IMR-90 (cell line): ENCODE results near the gene GNB1L. TPM values are rescaled to one million over a fixed set of nuclear protein-coding genes. Genes with fewer than 3 reads are reported as not detected.

Source experiments
- ATAC-seq: fragments of 200-7000 bp; cut with Tn5 transposase; 2 replicates; pipeline ENCODE4 v1.9.1; 2020; ENCODE audit warnings: low read depth, mild to moderate bottlenecking, moderate library complexity
- BruUV-seq: library from RNA; stranded (reverse); fragments of 400-500 nt; replicated peaks from 2 replicates; lab custom pipeline; 2021; lab: Mats Ljungman, UMichigan
- CTCF ChIA-PET: fragments of 300-600 bp; formaldehyde crosslinking; extraction: SDS; loops from one replicate; lab custom pipeline; 2021; ENCODE audit warnings: antibody characterized with exemption; lab: Yijun Ruan, JAX
- POLR2A ChIA-PET: fragments of 300-600 bp; sonication (Branson Sonifier 250); formaldehyde crosslinking; loops from one replicate; lab custom pipeline; 2022; ENCODE audit warnings: antibody characterized with exemption; ENCODE audit not compliant: unreplicated experiment; lab: Charles Lee
- DNase-seq: peaks from one replicate; pipeline ENCODE4 v3.0.0; 2013
- H2AFZ ChIP-seq: replicated peaks from 2 replicates; pipeline ENCODE3; 2013; ENCODE audit warnings: low read length, mild to moderate bottlenecking; ENCODE audit not compliant: poor library complexity
- H2AK5ac ChIP-seq: 2 replicates; pipeline ENCODE4 v1.6.1; 2013; ENCODE audit warnings: low read depth, low read length, inconsistent platforms
- H2AK9ac ChIP-seq: replicated peaks from 2 replicates; pipeline ENCODE3; 2013; ENCODE audit warnings: mild to moderate bottlenecking, low read depth, low read length, moderate library complexity; ENCODE audit not compliant: poor library complexity
- H2BK120ac ChIP-seq: 2 replicates; pipeline ENCODE4 v1.6.1; 2013; ENCODE audit warnings: low read depth, low read length, inconsistent platforms
- H2BK15ac ChIP-seq: 3 replicates; pipeline ENCODE4 v1.6.1; 2013; ENCODE audit warnings: low read depth, low read length, inconsistent platforms
- H2BK20ac ChIP-seq: 2 replicates; pipeline ENCODE4 v1.6.1; 2013; ENCODE audit warnings: low read depth, mild to moderate bottlenecking, inconsistent platforms, low read length, moderate library complexity
- H2BK5ac ChIP-seq: 2 replicates; pipeline ENCODE4 v1.6.1; 2013; ENCODE audit warnings: mild to moderate bottlenecking, low read depth, low read length, inconsistent platforms; ENCODE audit not compliant: poor library complexity, severe bottlenecking
- H3K14ac ChIP-seq: replicated peaks from 2 replicates; pipeline ENCODE4 v1.6.1; 2013; ENCODE audit warnings: low read depth, low read length, inconsistent platforms
- H3K18ac ChIP-seq: 2 replicates; pipeline ENCODE4 v1.6.1; 2013; ENCODE audit warnings: low read depth, low read length, control low read depth
- H3K23ac ChIP-seq: 2 replicates; pipeline ENCODE4 v1.6.1; 2013; ENCODE audit warnings: low read depth, low read length, inconsistent platforms
- H3K27ac ChIP-seq: 2 replicates; pipeline ENCODE4 v1.5.1; 2013; ENCODE audit warnings: mild to moderate bottlenecking, control low read depth, low read length; ENCODE audit not compliant: insufficient read depth
- H3K27me3 ChIP-seq: 2 replicates; pipeline ENCODE4 v1.6.1; 2013; ENCODE audit warnings: low read length; ENCODE audit not compliant: control insufficient read depth, insufficient read depth
- H3K36me3 ChIP-seq: 2 replicates; pipeline ENCODE4 v1.6.1; 2013; ENCODE audit warnings: low read length, mixed read lengths; ENCODE audit not compliant: control insufficient read depth, insufficient read depth
- H3K4ac ChIP-seq: 2 replicates; pipeline ENCODE4 v1.6.1; 2013; ENCODE audit warnings: low read depth, low read length, inconsistent platforms
- H3K4me1 ChIP-seq: 2 replicates; pipeline ENCODE4 v1.6.1; 2013; ENCODE audit warnings: low read length, mixed read lengths; ENCODE audit not compliant: control insufficient read depth, insufficient read depth
- H3K4me2 ChIP-seq: 2 replicates; pipeline ENCODE4 v1.6.1; 2013; ENCODE audit warnings: low read depth, mild to moderate bottlenecking, control low read depth, low read length, moderate library complexity
- H3K4me3 ChIP-seq: 2 replicates; pipeline ENCODE4 v1.5.1; 2013; ENCODE audit warnings: low read depth, mild to moderate bottlenecking, control low read depth, low read length, moderate library complexity; ENCODE audit not compliant: insufficient read depth
- H3K56ac ChIP-seq: 2 replicates; pipeline ENCODE4 v1.6.1; 2013; ENCODE audit warnings: low read length, inconsistent platforms; ENCODE audit not compliant: insufficient read depth; ENCODE audit errors: extremely low read depth
- H3K79me1 ChIP-seq, 2 experiments: 2 replicates each; pipeline ENCODE4 v1.6.1; 2013; ENCODE audit warnings: low read length in 2 of 2, inconsistent platforms in 1 of 2, low read depth in 1 of 2
- H3K9ac ChIP-seq: 2 replicates; pipeline ENCODE4 v1.6.1; 2013; ENCODE audit warnings: low read depth, low read length, control low read depth
- H3K9me1 ChIP-seq: 2 replicates; pipeline ENCODE4 v1.6.1; 2013; ENCODE audit warnings: low read length, inconsistent platforms; ENCODE audit not compliant: insufficient read depth
- H3K9me3 ChIP-seq: 2 replicates; pipeline ENCODE4 v1.6.1; 2013; ENCODE audit warnings: low read length; ENCODE audit not compliant: control insufficient read depth, insufficient read depth
- H4K20me1 ChIP-seq: 2 replicates; pipeline ENCODE4 v1.6.1; 2013; ENCODE audit warnings: low read length, inconsistent platforms; ENCODE audit not compliant: insufficient read depth
- H4K5ac ChIP-seq: 2 replicates; pipeline ENCODE4 v1.6.1; 2013; ENCODE audit warnings: mild to moderate bottlenecking, low read depth, low read length, control low read depth
- H4K8ac ChIP-seq, 2 experiments: 2 replicates each; pipeline ENCODE4 v1.6.1; 2013; ENCODE audit warnings: low read depth in 2 of 2, low read length in 2 of 2, control low read depth in 1 of 2, inconsistent platforms in 1 of 2
- H4K91ac ChIP-seq: 2 replicates; pipeline ENCODE4 v1.6.1; 2013; ENCODE audit warnings: low read depth, low read length, inconsistent platforms; ENCODE audit not compliant: insufficient read depth
- BHLHE40 ChIP-seq: fragments of 150-350 bp; IDR thresholded peaks from 2 replicates; pipeline ENCODE4 v1.6.1; 2016; ENCODE audit warnings: mild to moderate bottlenecking, low read depth, low read length
- CHD1 ChIP-seq: IDR thresholded peaks from 2 replicates; pipeline ENCODE4 v1.6.1; 2012; ENCODE audit warnings: low read depth, low read length, improper control_type of control experiment
- FOS ChIP-seq: fragments of 150-350 bp; IDR thresholded peaks from 2 replicates; pipeline ENCODE4 v1.6.1; 2016; ENCODE audit warnings: low read depth, low read length
- MXI1 ChIP-seq: IDR thresholded peaks from 2 replicates; pipeline ENCODE4 v1.6.1; 2012; ENCODE audit warnings: low read depth, mild to moderate bottlenecking, low read length, moderate library complexity, borderline replicate concordance
- NFE2L2 ChIP-seq: fragments of 150-350 bp; IDR thresholded peaks from 2 replicates; pipeline ENCODE4 v1.6.1; 2016; ENCODE audit warnings: low read depth, mild to moderate bottlenecking, low read length
- RAD21 ChIP-seq: IDR thresholded peaks from 2 replicates; pipeline ENCODE4 v1.6.1; 2012; ENCODE audit warnings: low read length, improper control_type of control experiment
- SMC3 ChIP-seq: fragments of 150-350 bp; IDR thresholded peaks from 2 replicates; pipeline ENCODE4 v1.6.1; 2016; ENCODE audit warnings: low read depth, mild to moderate bottlenecking, antibody characterized with exemption, low read length, moderate library complexity
- WGBS, 2 experiments: methylation state at CpG; one replicate each; pipeline versions ENCODE4 v1.1.5 to v1.1.7; 2013; ENCODE audit warnings: missing lambda C conversion rate in 2 of 2; ENCODE audit not compliant: insufficient read length in 1 of 2; ENCODE audit errors: extremely low coverage in 2 of 2; 5-methylcytosine and 5-hydroxymethylcytosine counted together
- dilution Hi-C: fragments of 300-500 bp; cut with HindIII; formaldehyde crosslinking; loops from one replicate; pipeline ENCODE4 v1.14.3; 2018; ENCODE audit warnings: low sequenced_read_pairs; ENCODE audit not compliant: unreplicated experiment
- in situ Hi-C: fragments of 300-500 bp; cut with MboI; formaldehyde crosslinking; loops from 3 replicates; pipeline ENCODE4 v1.14.3; 2019; ENCODE audit warnings: low sequenced_read_pairs, inconsistent platforms, mixed read lengths
- intact Hi-C: fragments of 100-400 bp; cut with micrococcal nuclease; formaldehyde crosslinking; loops from 2 replicates; pipeline ENCODE4 v1.10.0; 2022
- polyA plus RNA-seq, 3 experiments: library from polyadenylated mRNA; depleted of rRNA; stranded (reverse); fragments of >200 nt; gene quantifications; 2 replicates each; pipeline ENCODE4 v1.2.3, GENCODE V29; 2012; ENCODE audit warnings: low replicate concordance in 1 of 3
- total RNA-seq: library from RNA; depleted of rRNA; stranded (reverse); fragments of >200 nt; gene quantifications from 2 replicates; pipeline ENCODE4 v1.2.3, GENCODE V29; 2012
- TF ChIP-seq, protein P1 (sequence below): conservative IDR thresholded peaks from 2 replicates; pipeline ENCODE4 v1.5.1; 2012; ENCODE audit warnings: mild to moderate bottlenecking, low read depth, low read length, improper control_type of control experiment

GNB1L gene
- total and polyA plus RNA-seq, 2 of the 4 experiments (the other 2 are of a cell fraction), result 2.5 to 4.4 TPM

DNA sequence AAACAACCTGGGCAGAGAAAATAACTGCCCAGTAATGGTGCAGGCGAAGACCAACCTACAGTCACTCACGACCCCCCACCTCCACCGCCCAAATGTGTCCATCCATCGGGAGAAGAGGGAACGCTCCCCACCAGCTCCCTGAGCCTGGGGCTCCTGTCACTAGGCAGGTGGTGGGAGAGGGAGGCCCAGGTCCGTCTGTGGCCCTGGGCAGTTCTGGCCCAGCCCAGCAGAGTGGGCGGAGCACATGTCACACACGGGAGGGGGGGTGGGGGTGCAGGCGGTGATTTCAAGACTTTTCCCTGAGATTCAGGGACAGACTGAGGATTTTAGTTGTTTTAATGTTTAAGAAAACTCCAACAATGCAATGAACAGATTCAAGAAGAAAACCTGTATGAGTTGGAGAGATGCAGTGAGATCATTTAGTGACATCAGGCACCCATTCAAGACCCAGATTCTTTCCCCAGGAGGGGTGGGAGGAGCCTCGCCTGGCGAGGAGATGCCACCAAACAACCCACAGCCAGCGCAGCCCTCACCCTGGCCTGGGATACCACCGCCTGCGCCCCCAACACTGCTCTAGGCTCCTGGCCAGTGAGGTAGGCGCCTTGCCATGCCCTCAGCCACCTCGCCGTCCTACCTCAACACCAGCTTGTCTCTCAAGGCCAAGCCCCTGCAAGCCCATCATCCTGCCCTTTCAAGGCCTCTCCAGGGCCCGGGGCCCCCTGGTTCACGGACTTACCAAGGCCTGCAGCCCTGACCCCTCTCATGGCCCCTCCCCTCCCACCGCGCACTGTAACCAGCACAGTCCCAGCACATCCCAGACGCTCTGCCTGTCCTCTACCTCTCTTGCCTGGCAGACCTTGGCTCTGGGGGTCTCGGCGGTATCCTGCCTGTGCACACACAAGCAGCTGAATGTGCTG lies 57.3 kb downstream of the GNB1L start:
- no peak overlapping the region for H3K14ac ChIP-seq
- no peak overlapping the region for H4K5ac ChIP-seq
- no peak overlapping the region for H3K18ac ChIP-seq
- H3K79me1 ChIP-seq, result no peaks in the 10 kb centered on the region
- H2AK5ac ChIP-seq, result no peak overlapping the region
- no peaks in the 10 kb centered on the region for H3K36me3 ChIP-seq
- POLR2A ChIA-PET, result no interaction called here
- H3K4me2 ChIP-seq, result no peak overlapping the region
- peaks cover 3% of the 10 kb centered on the region; the same call in 1 of the 2 replicates for H3K9me3 ChIP-seq
- H2BK15ac ChIP-seq, result no peak overlapping the region
- no peak overlapping the region for H2BK120ac ChIP-seq
- TF ChIP-seq NFE2L2, result no peak
- TF ChIP-seq SMC3, result no peak
- no peak for TF ChIP-seq BHLHE40
- no peak for TF ChIP-seq FOS
- TF ChIP-seq MXI1, result no peak
- TF ChIP-seq CHD1, result no peak
- TF ChIP-seq, protein P1, sequence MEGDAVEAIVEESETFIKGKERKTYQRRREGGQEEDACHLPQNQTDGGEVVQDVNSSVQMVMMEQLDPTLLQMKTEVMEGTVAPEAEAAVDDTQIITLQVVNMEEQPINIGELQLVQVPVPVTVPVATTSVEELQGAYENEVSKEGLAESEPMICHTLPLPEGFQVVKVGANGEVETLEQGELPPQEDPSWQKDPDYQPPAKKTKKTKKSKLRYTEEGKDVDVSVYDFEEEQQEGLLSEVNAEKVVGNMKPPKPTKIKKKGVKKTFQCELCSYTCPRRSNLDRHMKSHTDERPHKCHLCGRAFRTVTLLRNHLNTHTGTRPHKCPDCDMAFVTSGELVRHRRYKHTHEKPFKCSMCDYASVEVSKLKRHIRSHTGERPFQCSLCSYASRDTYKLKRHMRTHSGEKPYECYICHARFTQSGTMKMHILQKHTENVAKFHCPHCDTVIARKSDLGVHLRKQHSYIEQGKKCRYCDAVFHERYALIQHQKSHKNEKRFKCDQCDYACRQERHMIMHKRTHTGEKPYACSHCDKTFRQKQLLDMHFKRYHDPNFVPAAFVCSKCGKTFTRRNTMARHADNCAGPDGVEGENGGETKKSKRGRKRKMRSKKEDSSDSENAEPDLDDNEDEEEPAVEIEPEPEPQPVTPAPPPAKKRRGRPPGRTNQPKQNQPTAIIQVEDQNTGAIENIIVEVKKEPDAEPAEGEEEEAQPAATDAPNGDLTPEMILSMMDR, result no peak
- no peak for TF ChIP-seq RAD21
- in situ Hi-C loops, result no loop called here
- no peak overlapping the region for H2BK5ac ChIP-seq
- intact Hi-C loops, result no loop called here
- H3K27me3 ChIP-seq, result no peaks in the 10 kb centered on the region
- H3K9me1 ChIP-seq, result peaks cover 6% of the 10 kb centered on the region
- no peak overlapping the region for H3K56ac ChIP-seq
- H2AFZ ChIP-seq, result no peak overlapping the region
- H3K4me3 ChIP-seq, result no peak overlapping the region
- ATAC-seq, result no peak
- peaks cover 11% of the 10 kb centered on the region for H3K4me1 ChIP-seq
- CTCF ChIA-PET, result no interaction called here
- no peak overlapping the region for H2BK20ac ChIP-seq
- 100% methylated on average over 8 of the region's 24 CpGs; no CpG with 5 or more reads in 1 of the 2 experiments for WGBS, 2 experiments
- BruUV-seq, result no TSS peak
- no peak overlapping the region for H3K9ac ChIP-seq
- no peak overlapping the region for H4K91ac ChIP-seq
- H4K8ac ChIP-seq, result no peak overlapping the region
- no peak overlapping the region for H3K4ac ChIP-seq
- dilution Hi-C loops, result no loop called here
- DNase-seq, result no peak
- H4K20me1 ChIP-seq, result no peaks in the 10 kb centered on the region
- no peak overlapping the region for H3K27ac ChIP-seq
- H2AK9ac ChIP-seq, result no peak overlapping the region
- no peak overlapping the region for H3K23ac ChIP-seq
